Activated T-helper 1 cell treated with Interleukin-2 at 50 U/mL for 16 hours (primary cell): Measurements from ENCODE around the gene IPPK.
"Not testable (repeated sequence)": the region's sequence is repeated elsewhere in the genome, so short reads cannot be mapped to it uniquely, and the experiment has no call there.

Source experiments
- DNase-seq: peaks from one replicate; pipeline ENCODE4 v3.0.0-alpha.2; 2020; ENCODE audit warnings: low read depth

IPPK gene

DNA sequence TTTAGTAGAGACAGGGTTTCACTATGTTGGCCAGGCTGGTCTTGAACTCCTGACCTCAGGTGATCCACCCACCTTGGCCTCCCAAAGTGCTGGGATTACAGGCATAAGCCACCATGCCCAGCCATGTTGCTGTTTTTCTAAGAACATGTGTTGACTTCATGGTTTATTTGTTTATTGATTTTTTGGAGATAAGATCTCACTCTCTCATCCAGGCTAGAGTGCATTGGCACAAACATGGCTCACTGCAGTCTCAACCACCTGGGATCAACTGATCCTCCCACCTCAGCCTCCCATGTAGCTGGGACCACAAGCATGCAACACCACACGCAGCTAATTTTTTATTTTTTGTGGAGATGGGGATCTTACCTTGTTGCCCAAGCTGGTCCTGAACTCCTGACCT lies 74.9 kb downstream of the IPPK start:
- DNase-seq = not testable (repeated sequence)

DNA sequence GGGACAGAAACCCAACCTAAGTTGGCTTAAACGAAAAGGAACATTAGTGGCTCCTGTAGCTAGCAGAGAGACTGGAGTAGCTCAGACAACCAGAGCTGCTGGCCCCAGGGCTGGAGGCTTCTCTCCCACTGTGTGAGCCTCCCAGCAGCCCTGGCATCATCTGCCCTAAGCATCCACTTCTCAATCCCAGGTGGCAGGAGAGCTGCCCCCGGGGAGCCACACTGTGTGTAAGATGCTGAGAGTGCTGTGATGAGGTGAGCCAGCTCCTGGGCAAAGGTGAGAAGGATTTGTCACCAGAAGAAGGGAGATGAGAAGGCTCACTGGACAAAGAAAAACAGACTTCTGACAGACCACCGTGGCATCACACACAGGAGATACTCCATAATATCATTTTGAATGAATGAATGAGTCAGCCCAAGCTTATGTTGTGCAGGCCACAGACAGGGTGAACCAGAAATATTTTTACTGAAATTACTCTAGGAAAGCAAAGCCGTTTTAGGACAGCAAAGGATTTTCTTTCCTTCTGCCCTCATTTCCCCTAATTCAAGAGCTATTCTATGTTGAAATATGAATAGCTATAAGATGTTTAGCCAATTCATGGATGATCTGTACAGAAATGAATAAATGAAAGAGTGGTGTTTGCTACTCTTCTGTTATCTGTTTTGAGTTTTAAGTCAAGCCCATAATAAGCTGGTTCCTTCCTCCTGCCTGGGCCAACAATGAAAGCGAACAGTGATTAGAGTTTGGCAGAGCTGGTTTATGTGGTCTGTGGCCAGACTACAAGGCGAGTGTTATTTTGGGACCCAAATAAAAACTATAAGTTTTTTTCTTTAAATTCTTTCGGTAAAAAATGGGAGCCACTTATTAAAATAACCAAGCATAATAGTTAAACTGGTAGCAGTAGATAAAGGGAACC lies 76.7 kb downstream of the IPPK start:
- no peak for DNase-seq

DNA sequence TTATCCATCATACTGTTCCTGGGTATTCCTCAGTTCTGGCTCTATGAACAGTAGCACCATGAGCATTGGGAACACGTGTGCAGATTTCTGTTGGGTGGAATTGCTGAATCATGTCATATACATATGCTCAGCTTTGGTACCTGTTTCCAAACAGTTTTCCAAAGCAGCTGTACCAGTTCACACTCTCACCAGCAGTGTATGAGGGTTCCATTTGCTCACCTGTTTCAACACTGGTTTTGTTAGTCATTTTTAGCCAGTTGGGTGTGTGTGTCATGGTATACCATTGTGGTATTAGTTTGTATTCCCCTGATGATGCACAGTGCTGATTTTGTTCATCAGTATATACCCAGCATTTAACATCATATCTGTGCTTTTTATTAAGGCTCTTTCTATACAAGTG lies 77.4 kb downstream of the IPPK start:
- DNase-seq = no peak

DNA sequence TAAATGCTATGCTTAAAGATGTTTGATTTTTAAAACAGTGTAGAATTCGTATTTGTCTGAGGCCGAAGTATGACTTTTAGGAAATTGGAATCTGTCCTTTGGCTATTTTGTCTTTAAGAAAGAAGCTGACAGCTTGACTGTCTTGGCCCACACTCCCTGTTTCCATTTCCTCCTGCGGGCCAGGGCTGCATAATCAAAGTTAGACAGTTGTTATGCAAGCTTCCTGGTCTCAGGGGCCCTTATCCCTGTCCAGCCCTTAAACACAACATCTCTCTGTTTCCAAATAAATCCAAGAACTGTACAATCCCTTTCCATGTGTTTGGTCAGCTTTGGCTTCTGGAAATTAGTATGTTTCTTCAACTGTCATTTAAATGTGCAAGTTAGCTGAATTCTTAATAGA lies 79.6 kb downstream of the IPPK start:
- no peak for DNase-seq

DNA sequence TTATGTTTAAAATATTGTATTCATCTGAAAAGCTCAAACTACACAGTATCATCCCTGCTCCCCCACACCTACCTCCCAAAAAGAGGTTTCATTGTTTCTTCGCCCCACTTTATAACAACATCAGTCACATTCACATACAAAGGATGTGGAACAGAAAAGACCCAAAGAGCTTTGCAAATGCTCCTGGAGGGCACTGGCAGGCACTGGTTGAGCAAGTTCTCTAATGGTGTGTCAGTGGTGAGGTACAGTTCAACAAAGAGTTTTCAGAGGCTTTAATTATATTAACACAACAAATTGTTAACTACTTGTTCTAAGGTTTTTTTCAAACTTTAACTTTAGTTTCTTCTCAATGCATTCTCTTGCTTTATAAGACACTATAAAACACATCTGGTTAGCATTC lies 80.0 kb downstream of the IPPK start:
- DNase-seq = no peak

DNA sequence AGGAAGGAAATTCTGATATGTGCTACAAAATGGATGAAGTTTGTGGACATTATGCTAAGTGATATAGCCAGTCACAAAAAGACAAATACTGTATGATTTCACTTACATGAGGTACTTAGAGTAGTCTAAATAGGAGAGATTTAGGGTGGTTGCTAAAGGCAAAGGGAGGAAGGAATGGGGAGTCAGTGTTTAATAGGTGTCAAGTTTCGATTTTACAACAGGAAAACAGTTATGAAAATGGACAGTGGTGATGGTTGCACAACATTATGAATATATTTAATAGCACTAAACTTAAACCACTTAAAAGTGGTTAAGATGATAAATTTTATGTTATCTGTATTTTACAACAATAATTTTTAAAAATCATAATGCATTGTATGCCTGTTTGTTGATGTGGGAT lies 93.8 kb downstream of the IPPK start:
- no peak for DNase-seq

DNA sequence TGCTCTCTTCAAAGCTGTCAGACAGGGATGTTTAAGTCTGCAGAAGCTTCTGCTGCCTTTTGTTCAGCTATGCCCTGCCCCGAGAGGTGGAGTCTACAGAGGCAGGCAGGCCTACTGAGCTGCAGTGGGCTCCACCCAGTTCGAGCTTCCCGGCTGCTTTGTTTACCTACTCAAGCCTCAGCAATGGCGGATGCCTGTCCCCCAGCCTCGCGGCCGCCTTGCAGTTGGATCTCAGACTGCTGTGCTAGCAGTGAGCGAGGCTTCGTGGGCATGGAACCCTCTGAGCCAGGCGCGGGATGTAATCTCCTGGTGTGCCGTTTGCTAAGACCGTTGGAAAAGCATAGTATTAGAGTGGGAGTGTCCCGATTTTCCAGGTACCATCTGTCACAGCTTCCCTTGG lies 96.3 kb downstream of the IPPK start:
- DNase-seq = not testable (repeated sequence)

DNA sequence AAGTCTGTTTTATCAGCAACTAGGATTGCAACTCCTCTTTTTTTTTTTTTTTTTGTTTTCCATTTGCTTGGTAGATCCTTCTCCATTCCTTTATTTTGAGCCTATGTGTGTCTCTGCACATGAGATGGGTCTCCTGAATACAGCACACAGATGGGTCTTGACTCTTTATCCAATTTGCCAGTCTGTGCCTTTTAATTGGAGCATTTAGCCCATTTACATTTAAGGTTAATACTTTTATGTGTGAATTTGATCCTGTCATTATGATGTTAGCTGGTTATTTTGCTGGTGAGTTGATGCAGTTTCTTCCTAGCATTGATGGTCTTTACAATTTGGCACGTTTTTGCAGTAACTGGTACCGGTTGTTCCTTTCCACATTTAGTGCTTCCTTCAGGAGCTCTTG lies 98.1 kb downstream of the IPPK start:
- not testable (repeated sequence) for DNase-seq

DNA sequence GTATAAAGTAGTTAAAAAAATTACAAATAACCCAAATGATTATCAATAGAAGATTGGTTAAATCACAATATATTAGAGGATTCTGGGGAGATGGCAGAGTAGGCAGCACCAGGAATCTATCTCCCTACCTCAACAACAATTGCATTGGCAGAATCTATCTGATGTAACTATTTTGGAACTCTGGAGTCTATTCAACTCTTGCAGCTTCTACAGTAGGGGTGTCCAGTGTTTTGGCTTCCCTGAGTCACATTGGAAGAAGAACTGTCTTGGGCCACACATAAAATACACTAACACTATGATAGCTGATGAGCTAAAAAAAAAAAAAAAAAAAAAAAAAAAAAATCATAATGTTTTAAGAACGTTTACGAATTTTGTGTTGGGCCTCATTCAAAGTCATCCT lies 104.9 kb downstream of the IPPK start:
- no peak for DNase-seq

DNA sequence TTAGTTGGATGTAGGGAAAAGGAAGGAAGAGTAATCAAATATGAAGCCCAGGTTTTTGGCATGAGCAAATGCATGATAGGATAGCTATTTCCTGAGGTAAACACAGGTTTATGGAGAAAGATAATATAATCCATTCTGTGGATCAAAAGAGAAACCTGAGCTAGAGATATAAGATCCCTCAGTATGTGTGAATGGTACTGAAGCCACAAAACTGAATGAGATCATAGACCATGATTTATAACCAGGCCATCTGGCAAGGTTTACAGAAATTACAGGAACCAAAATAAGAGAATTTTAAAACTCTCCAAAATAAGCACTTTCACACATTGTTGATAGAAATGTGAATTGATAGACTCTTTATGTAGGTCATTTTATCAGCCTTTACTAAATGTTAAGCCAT lies 105.4 kb downstream of the IPPK start:
- no peak for DNase-seq
